ENCODE results near the gene DBR1.

DBR1 gene, protein sequence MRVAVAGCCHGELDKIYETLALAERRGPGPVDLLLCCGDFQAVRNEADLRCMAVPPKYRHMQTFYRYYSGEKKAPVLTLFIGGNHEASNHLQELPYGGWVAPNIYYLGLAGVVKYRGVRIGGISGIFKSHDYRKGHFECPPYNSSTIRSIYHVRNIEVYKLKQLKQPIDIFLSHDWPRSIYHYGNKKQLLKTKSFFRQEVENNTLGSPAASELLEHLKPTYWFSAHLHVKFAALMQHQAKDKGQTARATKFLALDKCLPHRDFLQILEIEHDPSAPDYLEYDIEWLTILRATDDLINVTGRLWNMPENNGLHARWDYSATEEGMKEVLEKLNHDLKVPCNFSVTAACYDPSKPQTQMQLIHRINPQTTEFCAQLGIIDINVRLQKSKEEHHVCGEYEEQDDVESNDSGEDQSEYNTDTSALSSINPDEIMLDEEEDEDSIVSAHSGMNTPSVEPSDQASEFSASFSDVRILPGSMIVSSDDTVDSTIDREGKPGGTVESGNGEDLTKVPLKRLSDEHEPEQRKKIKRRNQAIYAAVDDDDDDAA

DNA sequence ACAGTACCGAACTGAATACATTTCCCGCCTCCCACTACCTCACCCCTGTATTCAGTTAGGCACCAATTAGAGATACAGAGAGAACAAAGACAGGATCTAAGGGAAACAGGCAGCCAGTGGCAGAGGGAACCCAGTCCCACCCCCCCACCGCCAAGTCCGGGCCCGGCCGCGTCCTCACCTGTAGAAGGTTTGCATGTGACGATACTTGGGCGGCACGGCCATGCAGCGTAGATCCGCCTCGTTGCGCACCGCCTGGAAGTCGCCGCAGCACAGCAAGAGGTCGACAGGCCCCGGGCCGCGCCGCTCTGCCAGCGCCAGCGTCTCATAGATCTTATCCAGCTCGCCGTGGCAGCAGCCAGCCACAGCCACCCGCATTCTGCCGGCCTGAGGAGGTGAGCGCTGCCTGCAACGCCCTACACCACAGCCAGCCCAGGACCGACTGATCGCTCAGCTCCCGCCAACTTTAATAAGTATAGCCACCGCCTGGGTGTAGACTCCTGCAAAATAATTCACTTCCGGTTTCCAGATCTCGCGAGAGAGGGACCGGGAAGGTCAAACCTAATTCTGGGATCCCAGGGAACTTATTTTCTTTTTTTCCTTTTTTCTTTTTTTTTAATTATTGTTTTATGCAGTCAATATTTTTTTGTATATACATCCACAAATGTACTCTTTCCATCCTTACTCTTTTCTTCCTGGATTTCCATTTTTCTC, at the start of gene DBR1:
DBR1 (minus strand) TSS at position 501 of the 711 bp plus-strand sequence; CDS start at position 375, 126 bp downstream.
- peak; percentile 88 for DNase-seq (ENCODE audit: low read depth, low spot score)

DNA sequence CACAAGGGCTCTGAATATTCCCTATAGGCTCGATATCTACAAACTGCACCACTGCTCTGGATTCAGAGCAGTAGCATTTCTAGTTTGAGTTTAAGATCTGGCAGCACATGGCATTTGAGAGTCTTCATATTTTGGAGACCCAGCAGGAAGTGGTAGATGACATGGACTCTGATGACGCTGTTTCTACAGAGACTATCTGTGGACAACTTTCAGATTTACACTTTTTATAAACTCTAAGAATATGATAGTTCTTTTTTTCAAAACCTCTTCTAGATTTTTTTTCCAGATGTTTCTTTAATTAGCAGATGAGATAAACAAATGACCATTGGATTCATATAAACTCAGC, 48.2 kb upstream of the DBR1 start:
- no peak for DNase-seq (ENCODE audit: low read depth, low spot score)

DNA sequence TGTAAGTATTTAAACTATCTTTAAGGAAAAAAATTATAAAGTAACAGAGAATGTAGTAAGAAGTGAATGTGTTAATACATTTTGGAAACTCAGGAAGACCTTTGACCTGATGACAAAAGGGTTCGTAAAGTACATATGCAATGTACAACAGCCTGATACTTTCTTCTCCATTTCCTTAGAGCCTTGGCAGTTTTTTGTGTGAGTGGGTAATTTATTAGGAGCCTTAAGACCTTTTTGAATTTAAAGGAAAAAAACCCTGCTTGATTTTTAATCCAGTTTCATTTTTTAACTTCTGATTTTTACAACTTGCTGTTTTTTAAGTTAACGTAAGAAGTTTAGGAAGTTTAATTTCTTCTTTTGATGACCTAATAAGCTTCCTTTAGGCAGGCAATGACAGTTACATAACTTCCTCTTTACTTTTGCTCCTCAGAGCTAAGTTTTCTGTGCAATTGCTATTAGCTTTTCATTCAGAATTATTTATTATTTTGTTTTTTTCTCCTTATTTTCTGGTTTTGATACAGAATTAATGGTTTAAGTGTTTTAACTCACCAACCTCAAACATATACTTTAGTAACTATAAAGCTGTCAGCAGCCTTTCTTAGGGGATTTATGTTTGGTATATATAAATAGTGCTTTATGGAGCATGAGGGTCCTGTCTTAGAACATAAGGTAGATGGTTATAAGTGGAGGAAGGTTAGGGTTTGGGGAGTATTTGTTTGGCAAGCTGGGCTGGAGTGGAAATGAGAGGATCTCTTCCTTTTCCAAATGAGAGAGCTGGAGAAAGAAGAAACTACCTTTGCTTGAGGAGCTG, 47.6 kb upstream of the DBR1 start:
- no peak for DNase-seq (ENCODE audit: low read depth, low spot score)

DNA sequence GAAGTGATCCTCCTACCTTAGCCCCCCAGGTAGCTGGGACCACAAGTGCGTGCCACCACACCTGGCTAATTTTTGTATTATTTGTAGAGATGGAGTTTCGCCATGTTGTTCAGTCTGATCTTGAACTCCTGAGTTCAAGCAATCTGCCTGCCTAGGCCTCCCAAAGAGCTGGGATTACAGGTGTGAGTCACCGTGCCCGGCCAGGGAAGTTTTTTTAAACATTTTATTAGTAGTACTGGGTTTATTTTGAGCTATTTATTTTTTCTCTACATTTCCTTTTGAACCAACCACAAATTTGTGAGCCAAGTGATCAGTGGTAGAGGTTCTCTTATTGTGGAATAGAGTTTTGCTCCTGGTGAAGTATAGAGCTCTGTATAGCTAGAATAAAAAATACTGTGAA, 46.1 kb upstream of the DBR1 start:
- DNase-seq (ENCODE audit: low read depth, low spot score): no peak

DNA sequence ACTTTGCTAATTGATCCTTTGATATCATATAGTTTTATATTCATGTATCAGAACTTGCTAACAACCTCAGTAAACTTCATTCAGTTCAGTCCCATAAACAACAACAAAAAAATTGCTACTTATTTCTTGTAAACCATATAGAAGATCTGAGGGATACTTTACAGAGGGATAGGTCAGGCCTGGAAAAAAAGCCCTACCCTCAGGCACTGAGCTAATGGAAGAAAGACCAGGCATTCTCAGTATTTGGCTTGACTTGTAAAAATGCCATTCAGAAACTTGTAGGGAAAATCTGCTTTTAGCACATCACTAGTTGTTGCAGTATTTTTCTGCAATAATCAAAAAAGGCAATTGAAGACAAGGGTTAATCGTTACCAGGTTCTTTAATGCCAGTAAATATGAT, 45.5 kb upstream of the DBR1 start:
- DNase-seq (ENCODE audit: low read depth, low spot score): peak; percentile 7

DNA sequence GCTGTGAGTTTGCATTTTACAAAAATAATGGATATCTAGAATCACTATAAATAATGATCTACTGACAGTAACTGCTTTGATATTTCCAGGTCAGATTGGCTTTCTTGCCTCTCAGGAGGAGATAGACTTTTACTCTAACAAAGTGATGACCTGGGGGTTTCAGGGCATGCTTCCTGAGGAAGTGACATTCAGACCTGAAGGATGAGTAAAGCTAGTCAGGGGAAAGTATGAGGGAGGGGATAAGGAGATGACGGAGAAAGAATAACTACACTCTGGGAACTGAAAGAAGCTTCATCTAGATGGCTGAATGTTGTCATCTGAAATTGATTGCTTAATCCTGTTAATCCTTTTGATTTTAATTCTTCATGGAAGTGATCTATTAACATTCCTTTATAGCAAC, 44.5 kb upstream of the DBR1 start:
- no peak for DNase-seq (ENCODE audit: low read depth, low spot score)

DNA sequence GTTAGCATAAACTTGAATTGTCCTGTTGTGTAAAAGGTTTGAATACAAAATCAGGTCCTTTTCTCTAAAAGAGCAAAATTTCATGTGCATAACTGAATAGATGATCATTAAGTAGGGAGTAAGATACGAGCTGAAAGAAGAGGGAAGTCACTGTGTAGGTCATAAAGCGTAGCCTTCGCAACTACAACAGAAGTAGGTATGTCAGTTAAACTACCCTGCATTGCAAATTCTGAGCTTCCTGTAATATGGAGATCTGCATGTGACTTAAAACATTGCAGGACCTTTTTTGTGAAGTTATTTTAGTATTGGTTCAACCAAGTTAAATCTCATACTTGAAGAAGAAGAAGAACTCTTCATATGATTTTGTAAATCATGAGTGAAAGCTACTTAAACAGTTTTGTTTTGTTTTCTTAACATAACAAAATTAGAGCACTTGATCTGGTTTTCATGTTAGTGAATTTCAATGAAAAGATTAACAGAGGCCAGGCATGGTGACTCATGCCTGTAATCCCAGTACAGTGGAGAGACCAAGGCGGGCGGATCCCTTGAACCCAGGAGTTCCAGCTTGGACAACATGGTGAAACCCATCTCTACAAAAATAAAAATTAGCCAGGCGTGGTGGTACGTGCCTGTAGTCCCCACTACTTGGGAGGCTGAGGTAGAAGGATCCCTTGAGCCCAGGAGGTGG, 38.8 kb upstream of the DBR1 start:
- no peak for DNase-seq (ENCODE audit: low read depth, low spot score)

DNA sequence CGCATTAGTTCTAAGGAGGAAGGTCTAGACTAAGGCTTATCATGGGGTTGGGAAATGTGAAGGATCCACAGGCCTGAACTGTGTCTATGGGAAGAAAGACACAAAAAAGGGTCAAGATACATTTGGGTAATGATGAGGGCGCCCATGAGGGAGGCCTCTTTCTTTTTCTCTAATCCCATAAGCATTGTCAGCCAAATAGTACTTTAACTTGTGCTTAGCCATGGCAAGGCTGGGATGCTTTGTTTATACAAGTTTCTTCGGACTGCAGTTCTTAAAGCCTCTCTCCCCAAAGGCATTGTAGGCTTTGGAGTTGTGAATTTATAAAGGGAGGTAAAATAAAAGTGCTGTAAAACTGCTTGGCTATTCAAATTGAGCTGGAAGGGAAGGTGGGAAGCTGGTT, 35.8 kb upstream of the DBR1 start:
- peak; percentile 16 for DNase-seq (ENCODE audit: low read depth, low spot score)

DNA sequence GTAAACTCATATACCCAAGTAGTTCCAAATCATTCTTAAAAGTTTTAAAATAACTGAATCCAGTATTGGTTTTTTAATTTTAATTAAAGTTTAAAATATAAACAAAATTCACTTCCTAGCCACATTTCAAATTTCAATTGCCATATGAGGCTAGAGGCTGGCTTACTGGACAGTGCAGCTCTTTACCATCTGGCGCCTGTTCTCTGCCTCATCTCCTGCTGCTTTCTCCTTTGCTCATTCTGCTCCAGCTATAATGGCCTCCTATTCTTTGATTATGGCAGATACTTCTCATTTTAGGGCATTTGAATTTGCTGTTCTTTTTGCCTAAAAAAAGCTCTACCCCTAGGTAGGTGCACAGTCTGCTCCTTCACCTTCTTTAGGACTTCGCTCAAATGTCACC, 31.5 kb upstream of the DBR1 start:
- no peak for DNase-seq (ENCODE audit: low read depth, low spot score)

DNA sequence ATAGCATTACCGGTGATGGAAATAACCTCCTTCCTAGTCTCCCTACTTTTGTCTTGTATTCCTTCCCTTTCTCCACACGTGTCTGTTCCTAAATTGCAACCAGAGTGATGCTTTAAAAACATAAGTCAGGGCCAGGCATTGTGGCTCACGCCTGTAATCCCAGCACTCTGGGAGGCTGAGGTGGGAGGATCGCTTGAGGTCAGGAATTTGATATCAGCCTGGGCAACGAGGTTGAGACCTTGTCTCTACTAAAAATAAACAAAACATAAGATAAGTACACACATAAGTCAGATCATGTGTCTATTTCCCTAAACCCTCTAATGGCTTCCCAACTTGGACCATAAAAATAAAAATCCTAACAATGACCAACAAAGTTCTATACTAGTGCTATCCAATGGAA, 30.8 kb upstream of the DBR1 start:
- DNase-seq (ENCODE audit: low read depth, low spot score): no peak

DNA sequence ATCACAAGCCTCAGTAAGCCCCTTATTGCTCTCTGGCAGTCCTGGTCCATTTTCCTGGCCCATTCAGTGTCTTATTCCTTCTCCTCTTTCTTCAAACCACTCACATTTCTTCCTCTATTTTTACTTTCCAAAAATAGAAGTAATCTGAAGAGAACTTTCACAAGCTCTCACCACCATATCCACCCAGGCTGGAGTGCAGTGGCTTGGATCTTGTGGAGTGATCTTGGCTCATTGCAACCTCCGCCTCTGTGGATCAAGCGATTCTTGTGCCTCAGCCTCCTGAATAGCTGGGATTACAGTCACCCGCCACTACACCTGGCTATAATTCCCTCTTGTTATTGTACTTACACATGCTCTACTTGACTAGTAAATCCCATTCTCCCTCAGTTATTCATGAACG, 29.2 kb upstream of the DBR1 start:
- DNase-seq (ENCODE audit: low read depth, low spot score): no peak

DNA sequence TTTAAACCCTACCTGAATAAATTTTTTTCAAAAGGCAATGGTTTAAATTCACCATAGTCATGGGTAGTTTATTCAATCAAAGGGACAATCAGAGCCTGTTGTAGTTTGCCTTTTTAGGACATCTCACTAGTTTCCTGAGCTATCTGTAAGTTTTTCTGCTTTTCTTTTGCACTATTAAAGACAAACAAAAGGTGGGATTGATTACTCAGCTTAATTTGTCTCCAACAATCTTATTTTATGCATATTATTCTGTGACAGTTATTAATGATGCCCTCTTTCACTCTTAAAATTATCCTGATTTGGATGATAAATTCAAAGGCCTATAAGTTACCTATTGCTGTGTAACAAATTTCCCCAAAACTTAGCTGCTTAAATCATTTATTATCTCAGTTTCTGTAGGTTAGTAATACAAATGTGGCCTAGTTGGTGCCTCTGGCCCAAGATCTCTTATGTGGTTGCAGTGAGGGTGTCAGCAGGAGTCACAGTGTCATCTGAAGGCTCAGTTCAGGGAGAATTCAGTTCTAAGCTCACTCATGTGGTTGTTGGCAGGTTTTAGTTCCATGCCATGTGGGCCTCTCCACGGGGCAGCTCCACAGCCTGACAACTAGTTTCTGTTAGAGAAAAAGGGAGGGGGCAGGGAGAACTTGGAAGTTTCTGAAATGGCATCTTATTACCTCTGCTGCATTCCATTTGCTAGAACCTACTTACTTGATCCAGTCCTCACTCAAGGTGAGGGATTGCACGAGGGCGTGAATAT, 28.4 kb upstream of the DBR1 start:
- no peak for DNase-seq (ENCODE audit: low read depth, low spot score)

DNA sequence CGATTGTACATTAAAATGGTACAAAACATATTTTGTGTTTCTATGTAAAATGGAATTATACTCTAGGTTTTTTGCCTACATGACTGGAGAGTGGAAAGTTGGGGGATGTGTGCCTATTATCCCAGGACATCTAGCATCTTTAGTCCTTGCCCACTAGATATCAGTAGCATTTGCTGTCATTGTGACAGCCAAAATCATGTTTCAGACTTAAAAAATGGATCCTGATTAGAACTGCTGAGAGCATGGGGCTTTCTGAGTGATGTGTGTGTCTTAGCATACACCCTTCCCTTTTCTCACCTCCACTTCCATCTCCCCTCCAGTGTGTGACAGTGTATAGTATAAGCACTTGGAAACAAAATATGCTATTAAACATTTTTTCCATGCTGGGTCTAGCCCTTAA, 25.7 kb upstream of the DBR1 start:
- DNase-seq (ENCODE audit: low read depth, low spot score): no peak

DNA sequence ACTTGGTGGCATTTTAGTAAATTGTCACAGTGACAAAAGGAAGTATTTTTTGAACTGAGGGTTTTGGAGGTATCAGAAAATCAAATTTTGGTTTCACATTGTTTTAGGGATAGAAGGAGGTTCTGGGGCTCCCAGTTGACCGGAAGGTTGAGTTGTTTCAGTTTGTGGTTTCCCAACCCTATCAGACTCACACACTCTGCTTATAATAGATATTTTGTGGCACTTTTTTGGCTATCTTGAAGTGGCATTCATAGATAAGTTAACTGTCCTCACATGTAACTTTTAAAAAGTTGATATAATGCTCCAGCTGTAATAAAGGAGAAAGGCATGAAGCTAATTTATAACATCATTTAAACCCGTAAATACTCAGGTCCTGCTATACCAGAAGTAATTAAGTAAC, 25.1 kb upstream of the DBR1 start:
- no peak for DNase-seq (ENCODE audit: low read depth, low spot score)

DNA sequence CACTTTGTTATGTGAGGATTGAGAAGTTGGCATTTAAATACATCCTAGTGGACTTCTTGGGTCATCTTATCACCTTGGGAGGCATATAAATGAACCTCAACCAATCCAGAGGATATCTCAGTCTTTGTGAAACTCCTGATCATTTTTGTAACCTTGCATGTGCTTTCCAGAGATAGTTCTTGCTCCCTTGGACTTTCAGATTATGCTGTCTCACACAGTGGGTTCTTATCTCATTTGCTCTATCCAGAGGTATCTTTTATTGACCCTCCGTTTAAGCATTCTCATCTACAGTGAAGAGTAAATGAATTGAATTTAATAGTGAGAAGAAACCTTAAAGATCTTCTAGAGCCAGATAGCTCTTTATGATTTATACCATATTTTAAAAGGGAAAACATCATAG, 22.8 kb upstream of the DBR1 start:
- DNase-seq (ENCODE audit: low read depth, low spot score): no peak

DNA sequence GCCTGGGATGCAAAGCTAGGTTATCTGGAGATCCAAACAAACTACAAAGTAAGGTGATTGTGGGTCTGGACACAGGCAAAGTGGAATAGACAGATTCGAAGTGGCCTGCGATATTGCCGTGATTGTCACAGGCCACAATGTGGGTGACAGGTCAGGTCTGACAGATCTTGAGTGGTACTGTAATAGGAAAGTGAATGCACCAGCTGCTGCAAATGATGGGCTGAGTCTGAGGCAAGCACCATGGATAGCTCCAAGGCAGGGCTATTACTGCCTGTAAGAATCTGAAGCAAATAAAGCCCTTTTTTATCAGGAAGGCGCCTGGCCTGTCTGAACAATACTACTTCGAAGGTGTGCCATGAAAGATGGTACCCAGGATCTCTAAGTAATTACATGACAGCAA, 22.3 kb upstream of the DBR1 start:
- DNase-seq (ENCODE audit: low read depth, low spot score): peak; percentile 42

DNA sequence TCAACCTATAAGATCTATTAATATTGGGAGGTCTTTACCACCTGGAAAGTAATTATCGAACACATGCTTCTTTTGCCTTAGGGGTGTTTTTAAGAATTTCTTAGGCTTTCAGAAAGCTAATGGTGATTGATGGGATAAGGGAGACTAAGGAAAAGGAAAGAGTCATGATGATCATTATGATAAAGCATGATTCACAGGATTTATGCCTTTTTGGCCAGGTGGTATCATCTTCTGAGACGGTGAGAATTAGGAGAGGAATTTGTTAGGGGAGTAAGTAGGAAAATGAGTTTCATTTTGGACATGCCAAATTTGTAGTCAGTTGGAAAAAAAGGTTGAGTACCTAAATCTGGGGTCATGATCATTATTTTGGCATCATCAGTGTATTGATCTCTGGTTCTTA, 21.3 kb upstream of the DBR1 start:
- no peak for DNase-seq (ENCODE audit: low read depth, low spot score)

DNA sequence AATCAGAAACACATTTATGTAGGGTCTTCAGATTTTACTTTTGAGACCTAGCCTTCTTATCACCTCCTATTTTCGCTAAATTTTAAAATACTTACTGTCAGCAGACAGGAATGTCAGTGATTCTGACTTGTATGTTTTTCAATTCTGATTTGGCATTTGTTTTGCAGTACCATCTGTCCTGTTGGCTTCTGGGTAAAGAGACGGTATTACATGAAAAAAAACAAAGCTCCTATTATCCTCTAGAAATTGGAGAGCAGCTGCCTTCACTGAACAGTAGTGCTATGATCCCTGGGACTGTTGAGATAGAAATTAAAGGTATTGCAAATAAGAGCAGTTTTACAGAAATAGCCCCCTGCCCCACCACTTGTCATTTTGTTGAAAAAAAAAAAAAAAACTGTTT, 20.8 kb upstream of the DBR1 start:
- DNase-seq (ENCODE audit: low read depth, low spot score): no peak

DNA sequence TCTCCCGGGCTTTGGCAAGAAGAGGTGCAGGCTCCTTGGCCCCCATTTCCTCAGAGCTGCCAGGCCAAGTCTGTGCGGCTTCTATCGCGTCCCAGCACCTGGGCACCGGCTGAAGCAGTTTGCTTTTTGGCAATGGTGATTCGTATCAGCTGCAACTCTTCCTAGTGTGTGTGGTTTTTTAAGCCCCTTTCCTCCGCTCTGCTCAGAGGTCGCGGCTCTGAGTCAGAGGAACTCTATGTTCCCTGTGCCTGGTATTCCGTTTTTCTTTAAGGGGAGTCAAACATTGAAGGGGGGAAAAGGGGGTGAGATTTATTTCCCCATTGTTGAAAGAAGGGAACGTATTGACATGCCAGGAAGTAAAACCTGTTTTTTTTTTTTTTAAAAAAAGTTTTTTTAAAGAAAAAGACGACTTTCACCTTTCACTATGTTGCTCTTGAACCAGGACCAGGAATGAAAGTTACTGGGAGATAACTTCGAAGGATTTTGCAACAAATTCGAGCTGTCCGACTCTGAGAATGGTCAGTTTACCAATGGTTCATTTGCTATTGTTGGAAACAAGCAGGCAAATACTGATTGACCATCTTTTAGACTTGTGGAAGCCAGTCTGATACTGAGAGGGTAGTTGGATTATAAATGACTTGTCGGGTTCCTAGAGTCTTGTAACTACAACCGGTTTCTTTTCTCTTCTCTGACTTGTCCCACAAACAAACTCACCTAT, 13.5 kb upstream of the DBR1 start:
- no peak for DNase-seq (ENCODE audit: low read depth, low spot score)

DNA sequence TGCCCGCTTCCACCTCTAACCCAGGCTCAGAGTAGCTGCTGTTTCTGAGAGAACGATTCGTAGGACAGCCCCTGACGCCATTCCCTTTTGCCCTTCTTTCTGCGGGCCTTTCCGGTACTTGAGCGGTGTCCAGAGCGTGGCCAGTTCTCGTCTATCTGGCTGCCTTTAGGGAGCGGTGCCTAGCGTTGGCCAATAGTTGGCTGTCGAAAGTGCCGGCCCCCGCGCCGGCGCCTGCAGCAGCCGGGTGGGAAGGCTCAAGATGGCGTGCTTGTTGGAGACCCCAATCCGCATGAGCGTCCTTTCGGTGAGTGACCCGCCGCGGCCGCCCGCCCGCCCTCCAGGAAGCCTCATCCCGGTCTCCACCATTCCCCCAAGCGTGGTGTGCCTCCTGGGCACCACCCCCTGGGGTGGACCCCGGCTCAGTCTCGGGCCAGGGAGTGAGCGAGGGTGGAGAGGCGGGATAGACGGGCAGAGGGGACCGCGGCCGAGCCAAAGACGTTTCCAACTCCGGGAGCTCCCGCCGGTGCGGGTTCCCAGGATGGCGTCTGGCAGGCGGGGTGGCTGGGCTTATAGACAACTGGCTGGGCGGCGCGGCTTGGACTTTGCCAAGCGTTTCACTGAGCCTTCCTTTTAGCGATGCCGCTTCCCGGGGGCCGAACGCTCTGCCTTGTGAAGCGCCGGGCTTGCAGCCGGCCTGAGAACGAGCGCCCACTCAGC, 12.7 kb upstream of the DBR1 start, which contains the start of gene ARMC8:
ARMC8 (plus strand) TSS at position 6 of the 717 bp plus-strand sequence; CDS start at position 260, 254 bp downstream.
- peak; percentile 75 for DNase-seq (ENCODE audit: low read depth, low spot score)

Measured in ELF-1 (cell line).